NCI-H128 (cell line): ENCODE measurements around the gene PDE8B.

ENCODE experiments used
- DNase-seq: peaks from one replicate; lab custom pipeline; 2025; ENCODE audit not compliant: unreplicated experiment; lab: John Stamatoyannopoulos, UW

Gene PDE8B

DNA sequence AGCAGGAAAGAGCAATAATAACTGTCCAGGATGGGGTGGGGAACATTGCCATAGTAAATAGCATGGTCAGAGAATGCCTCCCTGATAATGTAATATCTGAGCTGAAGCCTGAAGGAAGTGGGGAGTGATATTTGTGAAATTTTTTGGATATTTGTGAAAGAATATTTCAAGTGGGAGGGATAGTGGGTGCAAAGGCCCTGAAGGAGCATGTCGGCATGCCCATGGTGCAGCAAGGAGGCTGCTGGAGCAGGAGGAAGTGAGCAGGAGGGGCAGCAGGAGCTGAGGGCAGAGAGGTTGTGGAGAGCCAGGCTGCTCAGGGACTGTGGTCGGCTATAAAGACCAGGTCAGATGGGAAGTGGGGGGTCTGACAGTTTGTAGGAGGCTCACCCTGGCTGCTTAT is 21.1 kb upstream of the PDE8B start:
- no peak for DNase-seq

DNA sequence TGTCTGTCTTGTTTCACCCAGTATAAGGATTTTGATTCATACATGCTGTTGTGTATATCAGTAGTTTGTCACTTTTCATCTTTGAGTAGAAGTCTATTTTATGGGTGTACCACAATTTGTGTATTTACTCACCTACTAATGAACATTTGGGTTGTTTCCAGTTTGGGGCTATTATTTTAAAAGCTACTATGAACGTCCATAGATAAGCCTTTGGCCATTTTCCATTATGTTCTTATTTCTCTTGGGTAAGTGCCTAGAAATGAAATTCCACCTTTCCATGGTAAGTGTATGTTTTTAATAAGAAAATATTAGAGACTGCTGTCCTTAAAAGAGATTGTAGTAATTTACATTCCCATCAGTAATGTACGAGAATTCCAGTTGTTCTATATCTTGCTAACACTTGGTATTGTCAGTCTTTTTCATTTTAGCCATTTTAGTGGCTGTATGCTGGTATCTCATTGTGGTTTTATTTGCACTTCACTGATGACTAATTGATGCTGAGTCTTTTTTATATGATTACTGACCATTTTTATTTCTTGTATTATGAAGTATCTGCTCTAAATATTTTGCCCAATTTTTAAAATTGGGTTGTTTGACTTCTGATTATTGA is 17.9 kb upstream of the PDE8B start:
- DNase-seq: no peak

DNA sequence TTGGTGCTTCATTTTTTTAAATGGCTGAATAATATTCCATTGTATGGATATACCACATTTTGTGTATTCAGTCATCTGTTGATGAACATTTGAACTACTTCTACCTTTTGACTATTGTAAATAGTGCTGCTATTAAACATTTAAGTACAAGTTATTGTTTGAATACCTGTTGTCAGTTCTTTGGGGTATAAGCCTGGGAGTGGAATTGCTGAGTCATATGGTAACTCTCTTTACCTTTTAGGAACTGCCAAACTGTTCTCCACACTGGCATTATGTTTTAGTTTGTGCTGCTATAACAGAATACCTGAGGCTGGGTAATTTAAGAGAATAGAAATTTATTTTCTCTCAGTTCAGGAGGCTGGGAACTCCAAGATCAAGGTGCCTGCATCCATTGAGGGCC is 15.7 kb upstream of the PDE8B start:
- no peak for DNase-seq

DNA sequence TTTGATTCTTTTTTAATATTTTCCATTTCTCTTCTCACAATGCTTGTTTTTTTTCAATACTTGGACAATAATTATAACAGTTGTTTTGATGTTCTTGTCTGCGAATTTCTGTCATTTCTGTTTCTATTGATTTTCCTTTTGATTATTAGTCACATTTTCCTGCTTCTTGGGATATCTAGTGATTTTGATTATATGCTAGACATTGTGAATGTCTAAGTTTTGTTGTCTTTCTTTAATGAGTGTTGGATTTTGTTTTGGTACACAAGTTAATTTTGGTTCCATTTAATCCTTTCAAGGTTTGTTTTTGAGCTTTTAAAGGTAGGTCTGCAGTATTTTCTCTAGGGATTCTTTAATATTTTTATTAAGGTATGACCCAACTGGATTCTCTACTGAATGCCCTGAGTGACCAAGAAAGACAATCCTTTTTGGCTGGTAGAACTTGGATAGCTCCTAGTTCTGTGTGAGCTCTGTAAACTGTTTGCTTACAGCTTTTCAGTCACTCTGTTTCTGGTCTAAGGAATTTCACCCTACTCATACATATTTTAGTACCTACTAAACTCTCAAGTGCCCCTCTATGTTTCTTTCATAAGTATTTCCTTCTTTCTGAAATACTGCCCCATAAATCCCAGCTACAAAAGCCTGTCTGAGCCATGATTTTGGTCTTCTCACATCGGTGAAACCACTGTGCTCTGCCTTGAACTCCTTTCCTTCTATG is 12.5 kb upstream of the PDE8B start:
- DNase-seq: no peak

DNA sequence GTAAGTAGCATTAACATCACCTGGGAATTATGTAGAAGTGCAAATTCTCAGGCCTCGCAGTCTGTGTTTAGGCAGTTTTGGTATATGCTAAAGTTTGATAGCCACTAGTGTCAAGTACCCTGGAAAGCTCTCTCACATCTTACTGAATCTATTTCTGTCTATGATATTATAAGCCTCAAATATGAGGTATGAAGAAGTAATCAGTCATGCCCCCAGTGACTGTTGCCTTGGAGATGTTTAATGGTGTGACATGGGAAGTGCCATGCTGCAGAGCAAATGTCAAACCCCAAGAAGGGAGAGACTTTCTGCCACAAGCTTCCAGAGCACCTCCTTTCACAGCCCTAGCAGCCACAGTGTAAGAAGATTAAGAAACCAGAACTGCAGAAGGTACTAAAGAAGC is 9.8 kb upstream of the PDE8B start:
- no peak for DNase-seq

DNA sequence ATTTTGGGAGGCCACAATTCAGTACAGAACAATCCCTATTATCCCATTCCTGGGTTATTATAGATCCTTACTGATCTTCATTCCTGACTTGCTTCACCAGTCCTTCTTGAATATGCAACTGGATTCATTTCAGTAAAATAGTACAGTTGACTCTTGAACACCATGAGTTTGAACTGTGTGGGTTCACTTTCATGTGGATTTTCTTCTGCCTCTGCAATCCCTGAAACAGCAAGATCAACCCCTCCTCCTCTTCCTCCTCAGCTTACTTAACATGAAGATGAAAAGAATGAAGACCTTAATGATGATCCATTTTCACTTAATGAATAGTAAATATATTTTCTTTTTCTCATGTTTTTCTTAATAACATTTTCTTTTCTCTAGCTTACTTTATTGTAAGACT is 8.3 kb upstream of the PDE8B start:
- DNase-seq: no peak

DNA sequence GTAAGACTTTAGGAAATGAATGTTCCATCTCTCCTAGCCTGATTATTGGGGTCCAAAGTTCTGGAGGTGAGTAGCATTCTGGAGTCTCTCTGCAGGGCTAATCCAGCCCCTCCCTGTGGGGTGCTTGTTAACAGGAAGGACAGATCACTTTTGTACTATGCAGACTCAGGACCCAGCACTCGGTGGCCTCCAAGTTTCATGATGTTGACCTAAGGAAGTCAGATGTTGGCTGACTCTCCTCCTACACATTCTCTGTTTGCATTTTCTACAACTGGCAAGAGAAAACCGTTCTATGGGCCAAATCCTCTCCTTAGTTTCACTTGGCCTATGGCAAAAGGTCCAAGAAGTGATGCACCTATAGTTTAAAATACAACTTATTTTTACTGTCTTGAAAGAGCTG is 5.5 kb upstream of the PDE8B start:
- no peak for DNase-seq

DNA sequence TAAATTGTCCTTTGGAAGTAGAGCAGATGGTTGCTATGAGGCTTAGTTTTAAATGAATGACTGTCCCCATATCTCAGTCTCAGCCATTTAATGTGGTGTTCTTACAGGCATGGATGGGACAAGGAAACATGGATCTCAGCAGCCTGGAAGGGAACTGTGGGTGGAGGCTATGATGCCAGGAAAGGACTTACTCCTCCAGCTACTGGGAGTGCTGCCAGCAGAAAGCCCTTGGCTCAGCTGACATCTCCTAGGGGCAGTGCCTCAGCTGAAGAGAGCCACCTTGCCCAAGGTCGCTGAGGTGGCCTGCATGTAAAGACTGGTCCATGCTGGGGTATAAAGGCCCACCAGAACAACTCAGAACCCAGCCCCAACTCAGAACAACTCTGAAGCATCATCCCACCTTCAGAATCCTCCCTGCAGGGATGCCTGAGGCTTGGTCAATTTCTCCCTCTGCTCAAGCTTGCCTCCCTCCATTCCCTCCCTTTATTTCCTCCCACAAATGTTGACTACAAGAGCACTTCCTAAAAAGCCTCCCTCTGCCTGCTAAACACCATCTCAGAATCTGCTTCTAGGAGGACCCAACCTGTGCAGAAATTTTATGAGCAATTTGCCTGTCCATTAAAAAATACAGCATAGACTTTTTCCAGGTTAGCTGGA is 1.8 kb upstream of the PDE8B start:
- no peak for DNase-seq

DNA sequence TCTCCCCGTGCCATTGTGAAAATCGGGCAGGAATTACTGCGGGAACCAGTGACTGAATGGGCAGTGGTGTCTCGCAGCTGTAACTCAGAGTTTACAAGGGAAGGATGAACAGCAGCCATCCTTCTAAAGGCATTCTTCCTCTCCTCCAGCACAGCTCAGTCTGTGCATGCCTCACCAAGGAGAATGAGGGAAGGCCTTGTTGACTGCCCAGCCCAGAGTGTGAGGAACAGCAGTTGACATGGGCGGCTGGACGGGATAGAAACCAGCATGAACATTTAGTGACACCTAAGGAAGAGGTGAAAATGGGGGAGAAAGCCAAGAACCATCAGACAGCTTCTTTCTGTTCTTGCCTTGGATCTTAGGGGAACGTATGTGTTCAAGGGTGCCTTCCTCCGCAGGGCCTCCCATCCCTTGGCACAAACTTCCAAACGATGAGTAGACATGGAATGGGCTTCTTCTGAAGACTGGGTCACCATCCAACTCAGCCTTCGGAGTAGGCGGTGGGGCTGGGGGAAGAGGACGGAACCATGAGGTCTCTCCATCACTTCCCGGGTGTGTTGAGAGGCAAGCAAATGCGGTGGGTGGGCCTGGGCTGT is 887 bp upstream of the PDE8B start:
- no peak for DNase-seq

DNA sequence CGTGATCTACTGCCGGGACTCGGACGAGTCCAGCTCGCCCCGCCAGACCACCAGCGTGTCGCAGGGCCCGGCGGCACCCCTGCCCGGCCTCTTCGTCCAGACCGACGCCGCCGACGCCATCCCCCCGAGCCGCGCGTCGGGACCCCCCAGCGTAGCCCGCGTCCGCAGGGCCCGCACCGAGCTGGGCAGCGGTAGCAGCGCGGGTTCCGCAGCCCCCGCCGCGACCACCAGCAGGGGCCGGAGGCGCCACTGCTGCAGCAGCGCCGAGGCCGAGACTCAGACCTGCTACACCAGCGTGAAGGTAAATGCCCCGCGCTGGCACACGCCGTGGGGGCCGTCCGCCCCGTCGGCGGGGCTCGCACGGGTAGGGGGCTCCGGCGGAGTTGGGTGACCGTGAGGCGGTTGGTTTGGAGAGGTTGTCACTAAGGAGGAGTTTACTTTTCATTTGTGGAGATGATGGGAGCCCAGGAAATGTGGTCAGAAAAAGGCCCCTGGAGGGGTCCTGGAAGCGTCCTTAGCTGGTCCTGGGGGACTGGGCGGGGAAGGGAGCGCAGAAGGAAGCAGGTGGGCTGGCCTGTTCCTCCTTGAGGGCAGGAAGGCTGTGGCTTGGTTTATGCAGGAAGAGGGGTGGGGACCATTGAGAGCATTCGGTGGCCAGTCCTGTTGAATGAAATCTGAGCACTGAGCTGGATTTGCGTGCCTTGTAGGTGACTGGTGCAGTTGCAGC is 647 bp downstream of the PDE8B start:
- DNase-seq: no peak

DNA sequence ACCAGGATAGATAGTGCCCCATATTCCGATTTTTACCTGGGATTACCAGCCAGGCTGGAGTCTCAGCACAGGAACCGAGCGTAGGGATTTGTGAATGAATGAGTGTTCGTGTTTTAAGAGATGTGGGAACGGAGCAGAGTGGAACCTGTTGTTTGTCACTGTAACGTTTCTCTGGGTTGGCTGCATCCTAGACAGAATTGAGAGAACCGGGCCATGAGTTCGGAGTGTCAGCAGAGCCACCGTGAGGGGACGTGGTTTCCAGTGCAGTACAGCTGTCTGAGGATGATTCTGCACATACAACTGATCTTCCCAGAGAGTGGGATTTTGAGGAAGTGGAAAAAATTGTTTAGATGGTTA is 1.2 kb downstream of the PDE8B start:
- no peak for DNase-seq

DNA sequence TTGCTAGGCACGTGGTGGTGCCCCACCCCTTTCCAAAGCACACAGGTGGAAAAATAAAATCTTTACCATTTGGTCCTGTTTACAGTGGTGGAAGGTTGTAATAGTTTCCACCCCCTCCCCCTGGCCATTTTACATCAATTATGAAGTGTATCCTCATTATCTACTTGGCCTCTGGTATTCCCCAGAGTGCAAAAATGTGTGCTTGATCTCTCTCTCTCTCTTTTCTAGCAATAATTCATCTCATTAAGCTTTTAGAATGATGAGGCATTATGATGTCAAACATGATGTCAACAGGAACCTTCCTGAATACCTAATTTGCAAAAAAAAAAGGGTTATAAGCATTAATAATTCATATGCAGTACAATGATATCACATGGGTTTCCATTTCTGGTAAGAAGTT is 3.1 kb downstream of the PDE8B start:
- DNase-seq: no peak

DNA sequence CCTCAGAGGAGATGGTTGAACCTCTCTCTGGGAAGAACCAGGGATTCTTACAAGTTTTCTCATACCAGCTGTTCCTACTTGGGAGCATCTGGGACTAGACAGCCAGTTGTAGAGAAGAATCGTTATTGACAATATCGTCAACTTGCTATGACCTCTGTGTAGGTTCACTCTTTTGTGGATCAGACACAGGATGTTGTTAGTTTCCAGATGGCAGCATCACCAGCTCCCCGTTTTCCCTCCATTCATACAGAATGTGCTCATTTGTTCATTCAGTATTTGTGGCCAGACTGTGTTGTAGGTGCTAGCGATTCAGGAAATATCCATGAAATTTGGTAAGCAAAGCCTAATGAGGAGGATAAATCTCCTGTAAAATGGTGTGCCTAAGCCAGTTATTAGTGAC is 3.7 kb downstream of the PDE8B start:
- no peak for DNase-seq

DNA sequence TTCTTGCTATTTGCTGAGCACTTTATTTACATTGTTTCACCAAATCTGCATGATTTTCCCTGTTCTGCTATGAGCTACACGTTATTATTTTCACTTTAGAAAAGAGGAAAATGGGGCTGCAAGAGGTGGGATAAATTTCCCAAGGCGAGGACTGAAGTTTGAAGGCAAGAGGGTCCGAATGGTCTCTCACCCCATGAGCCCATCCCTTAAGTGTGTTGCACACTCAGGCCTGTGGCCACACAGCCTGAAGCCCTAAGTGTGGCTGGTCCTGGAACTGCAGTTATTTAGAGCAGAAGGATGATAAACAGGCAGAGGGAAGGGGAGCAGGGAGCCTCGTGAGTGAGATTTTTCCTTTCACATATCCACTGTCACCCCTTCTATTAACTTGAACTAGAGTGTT is 7.8 kb downstream of the PDE8B start:
- no peak for DNase-seq

DNA sequence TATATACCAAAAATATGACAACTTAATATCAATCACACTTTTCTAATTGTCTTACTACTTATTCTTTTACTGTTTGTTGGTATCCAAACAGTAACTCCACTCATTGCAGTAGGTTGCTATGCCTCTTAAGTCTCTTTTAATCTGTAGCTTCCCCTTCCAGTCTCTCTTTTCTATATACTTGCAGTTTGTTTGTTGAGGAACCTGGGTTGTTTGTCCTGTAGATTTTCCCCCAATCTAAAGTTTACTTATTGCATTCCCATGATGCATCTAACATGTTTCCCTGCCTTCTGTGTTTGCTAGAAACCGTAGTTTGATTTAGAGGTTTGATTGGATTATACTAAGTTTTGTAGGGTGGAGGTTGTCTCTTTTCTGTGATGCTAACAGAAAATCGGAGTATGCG is 10.6 kb downstream of the PDE8B start:
- DNase-seq: no peak

DNA sequence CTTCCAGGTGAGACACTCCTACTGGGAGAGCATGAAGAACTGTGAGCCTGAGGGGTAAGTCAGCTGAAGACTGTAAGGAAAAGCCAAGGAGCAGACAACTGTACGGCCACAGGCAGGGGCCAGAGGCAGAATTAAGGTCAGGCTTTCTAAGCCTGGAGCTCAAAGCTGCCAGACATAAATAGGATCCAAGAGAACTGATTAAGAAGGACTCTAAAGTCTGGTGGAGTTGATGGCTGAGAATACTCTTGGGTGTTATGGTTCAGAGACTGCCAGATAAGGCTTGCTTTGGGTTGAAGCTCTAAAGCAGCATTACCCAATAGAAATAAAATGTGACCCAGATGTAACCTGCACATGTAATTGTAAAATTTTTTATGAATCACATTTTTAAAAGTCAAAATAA is 12.2 kb downstream of the PDE8B start:
- no peak for DNase-seq

DNA sequence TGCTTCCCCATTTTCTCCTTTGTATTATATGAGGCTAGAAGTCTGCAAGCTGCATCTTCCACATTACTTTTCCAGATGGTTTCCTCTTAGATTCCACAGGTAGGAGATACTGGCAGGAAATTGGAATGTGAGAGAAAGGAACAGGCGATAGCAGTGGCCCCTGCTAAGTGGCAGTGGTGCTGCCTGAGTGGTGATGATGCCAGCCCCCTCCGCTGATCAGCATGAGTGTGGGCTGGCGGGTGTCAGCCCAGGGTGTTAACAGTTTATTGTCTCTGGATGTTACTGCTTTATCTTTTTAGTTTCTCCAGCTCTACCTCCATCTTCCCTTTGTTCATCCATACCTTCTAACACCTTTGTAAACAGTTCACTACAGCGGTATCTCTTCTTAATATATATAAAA is 13.2 kb downstream of the PDE8B start:
- no peak for DNase-seq

DNA sequence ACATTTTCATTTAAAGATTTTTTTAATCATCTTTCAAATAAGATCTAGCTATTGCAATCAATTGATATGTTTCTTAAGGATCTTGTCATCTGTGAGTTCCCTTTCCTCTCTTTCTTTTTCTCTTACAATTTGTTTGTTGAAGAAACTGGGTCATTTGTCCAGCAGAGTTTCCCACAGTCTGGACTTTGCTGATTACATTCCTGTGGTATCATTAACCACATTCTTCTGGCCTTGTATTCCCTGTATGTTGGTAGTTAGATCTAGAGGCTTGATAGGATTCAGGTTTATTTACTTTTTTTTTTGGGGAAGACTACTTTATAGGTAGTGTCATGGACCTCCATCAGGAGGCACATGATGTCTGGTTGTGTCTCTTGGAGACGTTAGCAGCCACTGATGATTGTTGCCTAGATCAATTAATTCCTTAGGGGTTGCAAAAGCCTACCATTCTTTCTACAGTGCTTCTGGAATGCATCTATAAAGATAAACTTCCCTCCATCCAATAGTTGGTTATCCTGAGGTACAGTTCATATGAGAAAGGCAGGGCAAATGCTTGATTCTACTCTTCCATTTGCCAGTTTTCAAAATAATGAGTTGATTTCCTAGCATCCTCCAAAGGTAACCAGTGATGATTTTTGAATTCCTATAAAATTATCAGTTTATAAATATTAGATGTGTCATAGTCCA is 14.3 kb downstream of the PDE8B start:
- DNase-seq: no peak

DNA sequence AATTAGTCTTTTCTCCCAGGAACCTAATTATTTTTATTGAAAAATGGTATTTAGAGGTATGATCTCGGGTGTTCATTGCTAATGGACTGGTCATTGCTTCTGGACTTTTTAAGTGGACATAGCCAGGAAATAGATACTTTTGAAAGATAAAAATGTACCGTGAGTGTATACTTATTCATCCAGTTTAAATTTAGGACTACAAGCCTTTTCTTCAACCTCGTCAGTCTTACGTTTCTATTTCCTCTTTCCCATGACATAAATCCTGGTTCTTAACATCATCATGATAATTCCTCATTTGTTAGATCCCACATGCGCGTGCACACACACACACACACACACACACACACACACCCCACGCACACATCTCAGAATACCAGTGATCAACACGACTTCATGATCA is 15.1 kb downstream of the PDE8B start:
- DNase-seq: no peak

DNA sequence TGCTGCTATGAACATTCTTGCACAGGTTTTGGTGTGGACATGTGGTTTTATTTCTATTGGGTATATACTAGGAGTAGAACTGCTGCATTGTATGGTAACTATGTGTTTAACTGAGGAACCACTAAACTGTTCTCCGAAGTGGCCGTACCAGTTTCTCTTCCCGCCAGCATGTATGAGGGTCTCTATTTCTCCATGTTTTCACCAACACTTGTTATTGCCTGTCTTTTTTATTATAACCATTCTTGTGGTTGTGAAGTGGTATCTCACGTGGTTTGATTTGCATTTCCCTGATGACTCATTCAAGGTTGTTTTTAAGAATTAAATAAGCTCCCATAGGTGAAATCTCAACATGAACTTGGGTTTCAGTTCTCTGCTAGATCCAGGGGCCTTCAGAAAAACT is 19.4 kb downstream of the PDE8B start:
- no peak for DNase-seq
